Stimulated activated CD8-positive, alpha-beta memory T cell treated with anti-CD3 and anti-CD28 coated beads, Interleukin-4, amount 100 ng/mL, for 24 hours (primary cell): ENCODE results near the gene FOXN1.
"Not testable (repeated sequence)": the region's sequence is repeated elsewhere in the genome, so short reads cannot be mapped to it uniquely, and the experiment has no call there.

ENCODE experiments used
- DNase-seq: peaks from one replicate; pipeline ENCODE4 v3.0.0-alpha.2; 2020; ENCODE audit warnings: low read depth

Gene FOXN1

DNA sequence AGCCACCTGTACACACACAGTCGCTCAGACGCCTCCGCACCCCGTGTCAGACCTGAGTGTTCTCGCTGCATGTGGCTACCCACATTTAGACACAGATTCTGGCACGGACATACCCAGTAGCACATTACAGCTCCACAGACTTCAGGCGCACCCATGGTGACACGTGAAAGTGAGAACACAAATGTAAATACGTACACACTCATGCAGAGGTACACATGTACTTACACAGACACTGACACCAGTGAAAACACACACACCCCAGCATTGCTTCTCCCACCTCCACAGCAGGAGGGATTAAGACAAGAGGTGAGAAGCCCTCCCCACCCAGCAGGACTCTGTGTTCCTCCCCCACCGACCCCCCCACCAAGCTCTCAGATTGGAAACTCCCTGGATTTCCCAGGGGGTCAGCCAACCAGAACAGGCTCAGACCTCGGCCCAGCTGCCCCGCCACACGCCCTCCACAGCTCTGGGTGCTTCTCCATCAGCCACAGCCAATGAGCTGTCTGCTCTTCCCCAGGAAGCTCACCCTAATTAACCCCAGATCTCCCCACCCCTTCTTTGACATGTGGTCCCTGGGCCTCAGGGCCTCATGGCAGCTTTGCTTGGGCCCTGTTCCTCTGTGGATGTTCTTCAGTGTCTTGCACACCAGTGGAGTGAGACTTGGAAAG is 5.3 kb upstream of the FOXN1 start:
- DNase-seq, result no peak

DNA sequence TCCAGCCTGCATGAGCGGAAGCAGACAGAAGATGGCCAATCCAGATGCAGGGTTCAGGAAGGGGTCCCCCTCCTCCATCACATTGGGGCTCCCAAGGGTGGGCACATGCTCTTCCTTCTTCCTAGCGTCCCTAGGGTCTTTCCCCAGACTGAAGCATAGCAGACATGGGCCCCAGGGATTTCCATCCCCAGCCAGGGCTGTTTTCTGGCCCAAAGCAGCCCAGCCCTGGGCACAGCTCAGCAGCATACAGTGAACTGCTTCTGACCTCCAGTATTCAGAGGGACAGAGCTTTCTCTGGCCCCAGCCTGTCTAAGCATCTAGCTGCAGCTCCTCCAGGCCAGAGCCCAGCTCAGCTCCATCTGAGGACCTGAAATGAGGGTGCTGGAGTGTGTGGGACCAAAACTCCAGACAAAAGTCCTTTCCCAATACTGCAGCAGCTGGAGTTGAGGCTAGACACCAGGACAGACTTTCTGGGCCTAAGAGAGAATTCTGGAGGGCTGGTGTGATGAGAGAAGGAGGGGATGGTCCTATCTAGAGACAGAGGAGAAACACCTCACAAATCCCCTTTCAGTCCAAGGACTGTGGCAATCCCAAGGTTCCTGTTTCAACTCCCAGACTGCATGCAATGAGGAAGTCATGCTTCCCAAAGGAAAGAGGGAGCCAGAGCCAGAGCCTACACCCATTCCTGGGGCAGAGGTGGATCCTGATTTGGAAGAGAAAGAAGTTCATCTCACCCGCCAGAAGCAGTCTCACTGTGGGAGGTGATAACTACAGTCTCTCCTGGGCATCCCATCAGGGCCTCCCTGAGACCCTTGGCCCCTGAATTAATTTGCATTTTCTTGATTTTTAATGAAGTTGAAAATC is 4.5 kb upstream of the FOXN1 start:
- DNase-seq, result no peak

DNA sequence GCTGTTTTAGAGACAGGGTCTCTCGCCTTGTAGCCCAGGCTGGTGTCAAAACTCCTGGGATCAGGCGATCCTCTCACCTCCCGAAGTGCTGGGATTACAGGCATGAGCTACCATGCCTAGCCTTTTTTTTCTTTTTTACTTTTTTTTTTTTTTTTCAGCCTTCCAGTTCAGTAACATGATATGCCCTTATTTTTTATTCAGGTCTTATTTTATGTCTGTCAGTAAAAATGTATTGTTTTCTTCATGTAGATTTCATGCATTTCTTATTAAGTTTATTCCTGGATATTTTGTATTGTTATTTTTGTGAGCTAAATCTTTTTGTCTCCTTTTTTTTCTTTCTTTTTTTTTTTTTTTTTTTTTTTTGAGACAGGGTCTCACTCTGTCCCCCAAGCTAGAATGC is 2.7 kb upstream of the FOXN1 start:
- DNase-seq, result no peak

DNA sequence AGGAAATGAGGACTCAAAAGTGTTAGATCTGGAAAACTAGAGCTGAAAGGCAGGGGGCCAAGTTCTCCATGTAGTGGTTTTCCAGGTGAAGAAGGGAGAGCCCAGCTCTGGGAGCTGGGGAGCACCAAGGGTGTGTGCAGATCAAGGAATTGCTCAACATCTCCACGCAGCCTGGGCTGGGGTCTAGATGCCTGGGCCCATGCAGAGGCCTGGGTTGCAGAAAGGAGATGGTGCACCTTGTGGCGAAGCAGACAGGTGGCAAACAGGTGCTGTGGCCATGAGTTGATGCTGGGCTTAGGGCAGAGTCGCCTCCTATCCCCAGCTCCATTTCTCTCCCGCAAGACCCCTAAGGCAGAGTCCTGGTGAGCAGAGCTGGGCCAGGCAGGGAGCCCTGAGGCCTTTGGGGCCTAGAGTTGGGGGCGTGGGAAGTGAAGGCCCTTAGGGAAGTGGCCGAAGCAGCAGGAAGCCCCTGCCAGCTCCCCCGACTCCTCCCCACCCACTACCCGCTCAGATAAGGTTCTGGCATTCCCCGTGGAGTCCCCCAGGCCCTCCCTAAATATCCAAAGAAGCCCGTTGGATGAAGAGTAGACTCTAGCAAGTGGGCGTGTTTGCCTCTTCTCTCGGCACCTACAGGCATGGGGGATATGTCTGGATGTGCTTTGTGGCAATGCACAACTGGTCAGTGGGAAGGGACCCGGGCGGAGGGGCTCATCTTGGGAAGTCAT is 777 bp downstream of the FOXN1 start:
- DNase-seq, result no peak

DNA sequence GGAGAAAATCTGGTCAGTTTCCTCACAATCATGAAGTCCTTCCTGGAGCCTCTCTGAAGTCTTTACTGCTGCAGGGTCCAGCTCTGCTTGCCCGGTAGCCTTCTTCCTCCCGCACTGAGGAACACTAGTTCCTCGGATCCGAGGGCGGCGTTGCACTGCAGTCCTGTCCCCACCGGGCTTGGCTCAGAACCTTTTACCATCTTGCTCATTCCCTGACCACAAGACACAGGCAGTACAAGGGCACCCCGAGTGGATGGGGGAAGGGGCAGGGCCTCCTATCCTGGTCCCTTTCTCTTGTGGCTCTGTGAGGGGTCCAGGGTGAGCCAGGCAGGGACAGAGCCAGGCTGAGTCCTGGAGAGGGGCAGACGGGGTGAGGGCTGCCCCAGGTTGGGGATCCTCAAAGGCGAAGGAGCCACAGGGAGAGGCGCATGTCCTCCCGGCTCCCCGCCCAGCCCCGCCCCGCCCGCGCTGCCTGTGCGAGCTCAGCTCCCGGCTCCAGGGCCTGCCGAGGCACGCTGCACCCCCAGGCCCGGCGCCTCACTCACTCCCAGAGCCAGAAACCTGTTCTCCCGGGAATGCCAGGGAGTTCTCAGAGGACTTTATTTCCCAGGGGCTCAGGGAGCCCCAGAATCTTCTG is 1.5 kb downstream of the FOXN1 start:
- DNase-seq, result no peak

DNA sequence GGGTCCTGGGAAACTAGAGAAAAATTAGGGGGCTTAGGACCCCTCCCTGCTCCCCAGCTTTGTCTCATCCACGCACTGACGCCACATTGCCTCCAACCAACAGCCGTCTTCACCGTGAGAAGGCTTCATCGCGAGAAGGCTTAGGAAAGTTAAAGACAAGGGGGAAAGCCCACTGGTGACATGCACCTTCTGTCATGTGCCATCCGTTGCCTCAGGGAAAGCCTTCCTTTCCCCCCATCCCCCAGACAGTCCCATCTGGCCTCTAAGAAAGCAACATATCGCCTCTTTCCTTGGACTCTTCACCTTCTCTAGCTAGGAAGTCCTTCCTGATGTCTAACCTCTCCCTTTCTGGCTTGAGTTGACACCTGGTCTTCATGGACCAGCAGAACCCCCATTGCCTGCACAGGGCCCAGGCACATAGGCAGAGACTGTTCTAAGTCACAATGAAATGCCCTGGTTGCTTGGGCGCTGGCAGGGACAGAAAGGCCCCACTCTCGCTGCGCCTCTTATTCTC is 2.1 kb downstream of the FOXN1 start:
- DNase-seq, result no peak

DNA sequence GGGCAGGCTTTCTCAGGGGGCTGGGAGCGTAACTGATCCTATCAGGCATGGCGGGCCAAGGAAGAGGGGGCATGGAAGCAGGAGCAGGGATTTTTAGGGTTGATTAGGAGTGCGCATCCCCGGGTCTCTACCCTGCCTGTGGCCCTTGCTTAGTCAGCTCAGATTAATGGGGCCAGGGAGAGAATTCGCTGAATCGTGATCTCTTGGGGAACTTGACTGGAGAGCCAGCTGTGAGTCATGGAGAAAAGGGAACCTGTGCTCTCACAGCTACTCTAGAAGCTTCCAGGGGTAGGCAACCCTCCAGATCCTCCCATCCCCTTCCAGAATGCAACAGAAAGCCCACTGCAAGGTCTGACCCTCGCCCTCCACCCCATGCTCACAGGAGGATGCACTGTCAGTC is 3.6 kb downstream of the FOXN1 start:
- DNase-seq, result no peak

DNA sequence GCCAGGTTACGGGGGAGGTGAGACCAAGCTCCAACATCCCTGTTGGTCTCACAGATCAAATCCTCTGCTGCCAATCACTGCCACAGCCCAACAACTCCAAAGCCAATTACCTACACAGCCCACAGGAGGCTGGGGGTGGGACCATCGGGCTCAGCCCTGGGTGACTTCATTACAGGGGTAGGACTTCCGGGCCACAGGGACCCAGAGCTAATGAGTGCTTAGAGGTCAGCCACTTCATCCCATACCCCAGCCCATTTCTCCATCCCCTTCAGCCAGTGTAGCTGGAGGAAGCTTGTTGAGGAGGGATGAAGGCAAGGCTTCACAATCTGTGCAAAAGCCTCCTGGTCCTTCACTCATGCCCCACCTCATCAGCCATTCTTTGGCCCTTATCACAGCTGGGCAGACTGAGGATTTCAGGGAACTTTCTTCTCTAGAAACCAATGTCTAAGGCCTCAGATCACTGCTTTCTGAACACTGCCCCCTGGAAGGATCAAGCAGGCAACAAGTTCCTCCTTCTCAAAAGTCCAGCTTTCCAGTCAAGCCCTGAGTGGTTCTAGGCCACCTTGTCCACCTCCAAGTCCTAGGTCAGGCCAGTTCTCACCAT is 5.8 kb downstream of the FOXN1 start:
- no peak for DNase-seq

DNA sequence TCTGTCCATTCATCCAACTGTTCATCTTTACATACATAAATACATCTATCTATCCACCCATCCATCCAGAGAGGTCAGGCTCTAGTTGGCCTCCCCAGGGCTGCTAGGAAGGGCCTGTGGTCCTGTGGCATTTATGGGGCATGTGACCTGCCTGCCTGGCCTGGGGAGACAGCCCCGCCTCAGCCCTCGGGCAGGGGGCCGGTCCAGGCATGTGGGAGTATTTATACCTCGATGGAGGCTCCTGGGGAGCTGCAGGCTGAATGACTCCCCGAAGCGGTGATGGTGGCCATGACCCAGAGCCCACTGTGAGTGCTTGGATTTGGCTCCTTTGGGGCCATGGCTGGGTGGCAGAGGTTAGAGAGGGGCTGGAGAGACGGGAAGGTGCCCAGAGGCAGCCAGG is 7.3 kb downstream of the FOXN1 start:
- no peak for DNase-seq

DNA sequence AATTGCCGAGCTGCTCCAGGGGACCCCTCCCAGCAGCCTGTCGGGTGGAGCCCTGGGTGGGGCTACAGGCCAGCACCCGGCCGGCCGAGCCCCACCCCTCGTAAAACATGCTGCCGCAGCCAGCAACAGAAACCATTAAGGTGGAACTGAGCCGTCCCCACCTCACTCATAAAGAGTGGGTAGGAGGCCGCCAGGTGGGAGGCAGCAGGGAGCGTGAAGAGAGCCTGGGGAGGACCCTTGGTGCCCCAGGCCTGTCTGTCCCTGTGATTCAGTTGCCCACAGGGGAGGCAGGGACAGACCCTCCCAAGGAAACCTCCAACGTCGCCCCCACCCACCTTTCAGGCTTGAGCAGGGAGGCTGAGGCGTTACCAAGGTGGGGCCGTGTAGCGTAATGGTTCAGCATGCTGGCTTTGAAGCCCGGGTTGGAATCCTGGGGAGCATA is 8.4 kb downstream of the FOXN1 start:
- no peak for DNase-seq

DNA sequence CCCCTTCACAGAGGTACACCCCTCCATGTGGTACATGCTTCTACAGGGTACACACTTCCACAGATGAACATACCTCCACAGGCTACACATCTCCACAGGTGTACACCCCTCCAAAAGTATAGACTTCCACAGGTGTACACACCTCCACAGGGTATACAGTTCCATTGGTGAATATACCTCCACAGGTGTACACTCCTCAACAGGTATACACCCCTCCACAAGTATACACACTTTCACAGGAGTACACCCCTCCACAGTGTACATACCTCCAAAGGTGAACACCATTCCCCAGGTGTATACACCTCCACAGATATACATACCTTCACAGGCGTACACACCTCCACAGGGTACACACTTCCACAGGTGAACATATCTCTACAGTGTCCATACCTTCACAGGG is 9.4 kb downstream of the FOXN1 start:
- DNase-seq, result no peak

DNA sequence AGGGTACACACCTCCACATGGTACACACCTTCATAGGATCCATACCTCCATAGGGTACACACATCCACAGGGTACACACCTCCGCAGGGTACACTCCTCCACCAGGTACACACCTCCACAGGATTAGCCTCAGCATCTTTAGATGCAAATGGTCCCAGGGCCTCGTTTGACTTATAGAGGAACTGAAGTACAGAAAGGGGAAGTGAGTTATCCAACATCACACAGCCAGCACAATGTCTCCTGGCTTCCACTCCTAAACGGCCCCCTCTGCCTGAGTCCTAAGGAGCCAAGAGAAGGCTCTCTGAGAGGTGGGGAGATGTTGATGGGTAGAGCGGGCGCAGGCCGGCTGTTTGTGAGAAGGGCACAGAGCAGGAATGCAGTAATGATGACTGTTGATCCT is 12.0 kb downstream of the FOXN1 start:
- no peak for DNase-seq

DNA sequence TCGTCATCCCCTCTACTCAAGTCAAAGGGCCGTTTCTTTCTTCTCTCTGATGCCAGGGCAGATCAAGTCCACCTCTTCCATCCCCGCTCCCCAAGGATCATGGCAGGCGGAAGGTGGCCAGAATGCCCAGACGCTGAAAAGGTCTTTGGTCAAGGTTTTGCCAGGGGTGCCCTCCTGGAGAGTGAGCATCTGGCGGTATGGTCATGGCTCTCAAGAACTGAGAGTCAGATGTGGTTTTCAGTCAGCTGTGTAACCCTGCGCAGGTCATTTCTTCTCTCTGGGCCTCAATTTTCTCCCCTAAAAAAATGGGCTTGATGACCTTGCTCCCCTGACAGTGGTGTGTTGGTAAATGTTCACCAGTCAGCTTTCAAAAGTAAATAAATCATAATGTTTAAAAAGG is 12.4 kb downstream of the FOXN1 start:
- no peak for DNase-seq

DNA sequence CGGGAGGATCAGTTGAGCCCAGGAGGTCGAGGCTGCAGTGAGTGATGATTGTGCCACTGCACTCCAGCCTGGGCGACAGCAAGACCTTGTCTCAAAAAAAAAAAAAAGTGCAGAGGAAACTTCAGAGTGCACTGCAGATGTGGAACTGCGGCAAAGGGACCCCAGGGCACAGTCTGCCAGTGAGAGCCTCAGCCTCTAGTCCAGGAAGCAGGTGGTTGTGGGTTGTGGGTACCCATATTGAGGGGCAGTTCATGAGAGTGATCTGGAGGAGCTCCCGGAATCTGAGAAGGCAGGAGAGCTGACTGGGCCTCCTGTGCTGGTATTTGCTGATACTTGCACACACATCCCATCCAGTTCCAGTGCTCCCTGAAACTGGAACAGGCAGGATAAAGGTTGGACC is 13.1 kb downstream of the FOXN1 start:
- no peak for DNase-seq

DNA sequence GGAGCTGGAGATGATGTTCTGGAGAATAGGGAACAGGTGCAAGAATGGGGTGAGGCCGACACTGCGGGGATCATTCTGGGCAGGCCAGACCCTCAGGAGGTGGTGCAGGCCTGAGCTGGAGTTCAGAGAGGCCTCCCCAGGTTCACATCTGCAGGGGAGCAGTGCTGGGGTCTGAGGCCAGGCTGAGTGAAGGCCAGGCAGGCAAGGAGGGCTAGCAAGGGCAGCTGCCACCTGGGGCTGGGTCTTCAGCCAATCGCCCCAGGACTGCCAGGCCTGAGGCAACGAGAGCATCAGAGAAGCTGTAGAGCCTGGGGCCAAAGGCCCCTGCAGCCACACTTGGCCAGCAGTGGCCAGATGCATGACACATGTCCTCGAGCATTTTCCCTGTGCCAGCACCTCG is 14.5 kb downstream of the FOXN1 start:
- DNase-seq, result no peak

DNA sequence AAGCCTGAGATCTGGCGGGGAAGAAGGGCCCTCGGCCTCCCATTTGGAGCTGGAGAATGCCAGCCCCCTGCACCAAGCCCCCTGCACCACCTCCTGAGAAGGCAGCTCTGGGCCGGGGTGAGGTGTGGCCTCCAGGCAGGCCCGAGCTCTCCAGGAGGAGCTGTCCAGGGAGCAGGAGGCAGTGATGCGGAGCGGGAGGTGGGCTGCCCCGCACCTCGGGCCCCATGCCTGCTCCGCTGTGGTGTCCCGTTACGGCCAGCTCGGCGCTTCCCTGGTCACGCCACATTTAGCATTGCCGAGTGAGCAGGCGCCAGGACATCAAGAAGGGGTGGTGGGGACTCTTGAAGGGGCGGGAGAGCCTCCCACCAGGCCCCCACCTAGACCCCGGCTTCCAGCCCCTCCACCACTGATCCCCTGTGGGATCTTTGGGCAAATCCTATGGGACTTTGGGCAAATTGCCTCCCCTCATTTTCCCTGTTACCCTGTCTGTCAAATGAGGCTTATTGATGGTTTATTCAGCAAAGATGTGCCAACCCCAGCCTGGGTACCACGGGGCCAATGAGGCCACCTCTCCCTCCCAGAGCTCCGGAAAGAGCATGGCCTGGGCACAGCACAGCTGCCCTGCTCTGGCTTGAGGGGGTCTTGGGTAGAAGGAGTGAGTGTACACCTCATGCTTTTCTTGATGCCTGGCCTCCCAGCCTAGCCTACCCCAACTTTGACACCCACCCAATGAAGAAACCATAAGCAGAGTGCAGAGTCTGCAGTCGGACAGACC is 15.3 kb downstream of the FOXN1 start:
- no peak for DNase-seq

DNA sequence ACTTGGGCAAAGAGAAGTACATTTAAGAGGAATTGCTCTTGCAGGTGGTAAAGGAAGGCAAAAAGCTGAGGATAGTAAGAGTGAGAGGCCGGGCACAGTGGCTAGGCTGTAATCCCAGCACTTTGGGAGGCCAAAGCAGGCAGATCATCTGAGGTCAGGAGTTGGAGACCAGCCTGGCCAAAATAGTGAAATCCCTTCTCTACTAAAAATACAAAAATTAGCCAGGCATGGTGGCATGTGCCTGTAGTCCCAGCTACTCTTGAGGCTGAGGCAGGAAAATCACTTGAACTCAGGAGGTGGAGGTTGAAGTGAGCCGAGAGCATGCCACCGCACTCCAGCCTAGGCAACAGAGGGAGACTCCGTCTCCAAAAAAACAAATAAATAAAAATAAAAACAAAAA is 16.1 kb downstream of the FOXN1 start:
- DNase-seq, result not testable (repeated sequence)

DNA sequence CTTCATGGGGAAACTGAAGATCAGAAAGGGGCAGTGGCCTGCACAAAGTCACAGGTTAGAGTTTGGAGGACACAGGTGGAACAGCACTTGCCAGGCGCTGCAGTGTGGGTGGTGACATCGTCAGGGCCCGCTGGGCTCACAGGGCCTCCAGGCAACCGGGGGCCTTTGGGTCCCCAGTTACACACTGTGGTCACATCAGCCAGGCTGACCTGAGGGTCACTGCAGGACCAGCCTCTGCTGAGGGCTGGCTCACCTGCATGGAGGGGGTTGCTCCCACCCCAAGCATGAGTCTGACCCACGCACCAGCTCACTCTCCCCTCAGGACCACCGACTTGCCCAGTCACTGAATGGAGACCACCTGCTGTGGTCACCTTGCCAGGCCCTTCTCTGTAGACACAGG is 17.0 kb downstream of the FOXN1 start:
- no peak for DNase-seq

DNA sequence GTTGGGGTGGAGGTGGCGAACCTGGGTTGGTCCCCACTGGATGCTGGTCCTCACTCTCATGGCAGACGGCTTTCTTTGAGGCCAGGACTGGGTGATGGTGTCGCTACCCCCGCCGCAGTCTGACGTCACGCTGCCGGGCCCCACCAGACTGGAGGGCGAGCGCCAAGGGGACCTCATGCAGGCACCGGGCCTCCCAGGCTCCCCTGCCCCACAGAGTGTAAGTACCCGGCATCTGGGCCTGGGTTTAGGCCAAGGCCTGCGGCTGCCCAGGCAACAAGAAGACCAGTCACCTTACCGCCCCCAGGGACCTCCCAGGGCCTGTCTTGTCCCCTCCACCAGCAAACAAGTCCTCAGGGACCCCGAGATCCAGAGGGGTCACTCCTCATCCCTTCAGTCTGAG is 17.7 kb downstream of the FOXN1 start:
- DNase-seq, result no peak

DNA sequence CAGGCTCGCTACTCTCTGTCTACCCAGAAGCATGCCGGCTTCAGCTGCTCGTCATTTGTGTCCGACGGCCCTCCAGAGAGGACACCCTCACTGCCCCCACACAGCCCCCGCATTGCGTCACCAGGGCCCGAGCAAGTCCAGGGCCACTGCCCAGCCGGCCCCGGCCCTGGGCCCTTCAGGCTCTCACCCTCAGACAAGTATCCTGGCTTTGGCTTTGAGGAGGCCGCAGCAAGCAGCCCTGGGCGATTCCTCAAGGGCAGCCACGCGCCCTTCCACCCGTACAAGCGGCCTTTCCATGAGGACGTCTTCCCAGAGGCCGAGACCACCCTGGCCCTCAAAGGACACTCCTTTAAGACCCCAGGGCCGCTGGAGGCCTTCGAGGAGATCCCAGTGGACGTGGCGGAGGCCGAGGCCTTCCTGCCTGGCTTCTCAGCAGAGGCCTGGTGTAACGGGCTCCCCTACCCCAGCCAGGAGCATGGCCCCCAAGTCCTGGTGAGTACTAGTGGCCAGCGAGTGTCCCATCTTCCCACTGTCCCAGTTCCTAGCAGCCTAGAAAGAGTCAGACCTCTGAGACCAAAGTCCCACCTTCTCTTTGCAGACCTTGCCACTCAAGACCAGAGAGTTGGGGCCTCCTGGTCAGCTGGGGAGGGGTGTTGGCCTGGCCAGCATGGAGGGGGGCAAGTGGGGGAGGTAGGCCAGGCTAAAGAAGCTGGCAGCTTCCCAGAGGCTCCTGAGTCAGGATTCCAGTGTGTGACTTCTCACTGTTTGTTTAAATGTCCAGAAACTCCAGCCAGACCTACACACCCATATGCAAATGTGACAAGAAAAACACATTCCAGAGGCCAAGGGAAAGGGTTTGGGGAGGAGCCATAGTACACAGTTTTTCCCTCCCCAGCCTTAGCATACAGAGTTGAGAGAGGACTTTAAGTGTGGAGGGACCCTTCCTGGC is 18.6 kb downstream of the FOXN1 start:
- DNase-seq, result no peak
